NOMO-1 treated with DMSO at 0.1 percent for 48 hours (cell line): ENCODE results near the gene ARRB1.

ENCODE experiments used
- DNase-seq: peaks from one replicate; lab custom pipeline; 2025; ENCODE audit not compliant: unreplicated experiment; lab: John Stamatoyannopoulos, UW

The ARRB1 gene

GRCh38 chr11:75238595-75239440, 112.6 kb downstream of the ARRB1 start:
- no peak for DNase-seq

GRCh38 chr11:75237050-75237449, 114.4 kb downstream of the ARRB1 start:
- DNase-seq = no peak

GRCh38 chr11:75236062-75236461, 115.4 kb downstream of the ARRB1 start:
- DNase-seq = no peak

- DNase-seq = peak; percentile 33
These were observed 117.7 kb downstream of the ARRB1 start for GRCh38 chr11:75233754-75234172.

GRCh38 chr11:75230621-75231020, 120.8 kb downstream of the ARRB1 start:
- no peak for DNase-seq

- DNase-seq = no peak
These were observed 122.0 kb downstream of the ARRB1 start for GRCh38 chr11:75229466-75229865.

- no peak for DNase-seq
These were observed 125.7 kb downstream of the ARRB1 start for GRCh38 chr11:75225794-75226193.

GRCh38 chr11:75223954-75224643, 127.4 kb downstream of the ARRB1 start:
- no peak for DNase-seq

- DNase-seq = no peak
These were observed 131.6 kb downstream of the ARRB1 start for GRCh38 chr11:75219869-75220268.

GRCh38 chr11:75214843-75215242, 136.6 kb downstream of the ARRB1 start:
- DNase-seq = no peak

GRCh38 chr11:75214411-75214821, 137.0 kb downstream of the ARRB1 start:
- DNase-seq = peak; percentile 55
